ENCODE results near the gene KAT5.
A peak's percentile ranks its signal among the peaks of the same experiment; 100 is the strongest.
"Not testable (repeated sequence)": the region's sequence is repeated elsewhere in the genome, so short reads cannot be mapped to it uniquely, and the experiment has no call there.

KAT5 gene

DNA sequence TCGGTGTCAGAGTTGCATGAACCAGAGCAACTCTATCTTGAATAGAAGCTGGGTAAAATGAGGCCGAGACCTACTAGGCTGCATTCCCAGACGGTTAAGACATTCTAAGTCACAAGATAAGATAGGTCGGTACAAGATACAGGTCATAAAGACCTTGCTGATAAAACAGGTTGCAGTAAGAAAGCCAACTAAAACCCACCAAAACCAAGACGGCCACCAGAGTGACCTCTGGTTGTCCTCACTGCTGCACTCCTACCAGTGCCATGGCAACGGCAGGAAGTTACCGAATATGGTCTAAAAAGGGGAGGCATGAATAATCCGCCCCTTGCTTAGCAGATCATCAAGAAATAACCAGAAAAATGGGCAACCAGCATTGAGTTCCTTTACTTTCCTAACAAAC, 2.4 kb upstream of the KAT5 start:
- no peak for DNase-seq (ENCODE audit: low read depth)

DNA sequence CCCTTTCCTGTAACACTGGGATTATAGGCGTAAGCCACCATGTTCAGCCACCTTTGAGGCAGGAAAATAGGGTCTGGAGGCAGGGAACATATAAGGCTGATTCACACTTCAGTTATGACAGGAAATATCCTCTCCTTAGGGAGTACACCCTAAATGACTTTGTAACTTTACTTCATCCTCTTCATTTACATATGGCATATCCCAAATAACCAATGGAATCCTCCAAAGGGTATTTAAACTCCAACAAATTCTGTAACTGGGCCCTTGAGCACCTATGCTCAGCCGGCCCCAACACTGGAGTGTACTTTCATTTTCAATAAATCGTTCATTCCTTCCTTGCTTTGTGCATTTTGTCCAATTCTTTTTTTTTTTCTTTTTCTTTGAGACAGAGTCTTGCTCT, 1.6 kb upstream of the KAT5 start:
- no peak for DNase-seq (ENCODE audit: low read depth)

DNA sequence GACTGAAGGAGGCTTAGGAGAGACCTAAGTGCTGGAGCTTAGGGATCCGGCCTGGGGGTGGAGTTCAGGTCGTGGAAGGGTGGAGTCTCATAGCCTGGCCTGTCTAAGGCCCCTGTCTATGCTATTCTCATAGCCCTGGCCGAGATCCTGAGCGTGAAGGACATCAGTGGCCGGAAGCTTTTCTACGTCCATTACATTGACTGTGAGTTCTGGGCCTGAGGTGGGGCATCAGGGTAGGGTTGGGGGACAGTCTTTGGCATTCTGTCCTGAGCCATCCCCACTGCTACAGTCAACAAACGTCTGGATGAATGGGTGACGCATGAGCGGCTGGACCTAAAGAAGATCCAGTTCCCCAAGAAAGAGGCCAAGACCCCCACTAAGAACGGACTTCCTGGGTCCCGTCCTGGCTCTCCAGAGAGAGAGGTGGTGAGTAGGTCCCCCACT, 603 bp downstream of the KAT5 start:
- no peak for DNase-seq (ENCODE audit: low read depth)

DNA sequence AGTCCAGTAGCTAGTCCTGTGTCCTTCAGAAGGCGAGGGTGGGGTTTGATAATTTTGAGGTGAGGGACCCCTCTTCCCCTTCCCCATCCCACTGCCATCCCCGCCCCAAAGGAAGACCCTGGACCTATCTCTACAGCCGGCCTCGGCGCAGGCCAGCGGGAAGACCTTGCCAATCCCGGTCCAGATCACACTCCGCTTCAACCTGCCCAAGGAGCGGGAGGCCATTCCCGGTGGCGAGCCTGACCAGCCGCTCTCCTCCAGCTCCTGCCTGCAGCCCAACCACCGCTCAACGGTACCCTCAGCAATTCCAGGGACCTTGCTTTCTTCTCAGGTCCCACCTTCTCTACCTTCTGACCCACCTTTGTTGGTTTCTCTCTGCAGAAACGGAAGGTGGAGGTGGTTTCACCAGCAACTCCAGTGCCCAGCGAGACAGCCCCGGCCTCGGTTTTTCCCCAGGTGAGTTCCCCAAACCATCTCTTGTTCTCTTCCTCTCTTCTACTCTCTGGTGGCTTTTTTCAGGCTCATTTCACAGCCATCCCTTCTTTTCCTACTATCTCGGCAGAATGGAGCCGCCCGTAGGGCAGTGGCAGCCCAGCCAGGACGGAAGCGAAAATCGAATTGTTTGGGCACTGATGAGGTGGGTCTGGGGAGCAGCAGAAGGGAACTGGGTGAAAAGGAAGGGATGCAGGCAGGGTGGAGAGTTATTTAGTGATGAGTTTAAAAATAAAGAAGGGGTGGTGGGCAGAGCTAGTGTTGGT, 1.3 kb downstream of the KAT5 start:
- DNase-seq (ENCODE audit: low read depth), result no peak

DNA sequence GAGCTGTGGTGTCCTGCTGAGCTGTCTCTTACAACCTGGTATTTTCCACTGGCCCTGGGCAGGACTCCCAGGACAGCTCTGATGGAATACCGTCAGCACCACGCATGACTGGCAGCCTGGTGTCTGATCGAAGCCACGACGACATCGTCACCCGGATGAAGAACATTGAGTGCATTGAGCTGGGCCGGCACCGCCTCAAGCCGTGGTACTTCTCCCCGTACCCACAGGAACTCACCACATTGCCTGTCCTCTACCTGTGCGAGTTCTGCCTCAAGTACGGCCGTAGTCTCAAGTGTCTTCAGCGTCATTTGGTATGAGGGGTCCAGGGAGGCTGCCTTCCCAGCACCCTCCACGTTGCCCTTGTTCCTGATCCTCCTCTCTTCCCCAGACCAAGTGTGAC, 2.4 kb downstream of the KAT5 start:
- no peak for DNase-seq (ENCODE audit: low read depth)

DNA sequence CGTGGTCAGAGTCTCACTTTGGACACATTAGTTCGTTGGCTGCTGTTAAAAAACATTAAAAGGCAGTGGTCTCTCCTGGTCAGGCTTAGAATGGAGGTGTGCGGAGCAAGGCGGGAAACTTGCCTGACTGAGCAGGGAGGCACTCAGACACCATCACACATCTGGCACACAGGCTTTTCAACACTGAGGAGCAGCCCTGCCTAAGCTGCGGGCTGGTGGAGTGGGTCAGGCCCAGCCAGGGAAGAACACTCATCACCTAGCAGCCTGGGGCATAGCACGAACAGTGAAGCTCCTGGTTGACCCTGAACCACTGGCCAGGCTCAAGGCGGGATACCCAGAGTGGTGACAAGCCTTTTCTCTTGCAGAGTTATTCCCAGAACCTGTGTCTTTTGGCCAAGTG, 4.2 kb downstream of the KAT5 start:
- no peak for DNase-seq (ENCODE audit: low read depth)

DNA sequence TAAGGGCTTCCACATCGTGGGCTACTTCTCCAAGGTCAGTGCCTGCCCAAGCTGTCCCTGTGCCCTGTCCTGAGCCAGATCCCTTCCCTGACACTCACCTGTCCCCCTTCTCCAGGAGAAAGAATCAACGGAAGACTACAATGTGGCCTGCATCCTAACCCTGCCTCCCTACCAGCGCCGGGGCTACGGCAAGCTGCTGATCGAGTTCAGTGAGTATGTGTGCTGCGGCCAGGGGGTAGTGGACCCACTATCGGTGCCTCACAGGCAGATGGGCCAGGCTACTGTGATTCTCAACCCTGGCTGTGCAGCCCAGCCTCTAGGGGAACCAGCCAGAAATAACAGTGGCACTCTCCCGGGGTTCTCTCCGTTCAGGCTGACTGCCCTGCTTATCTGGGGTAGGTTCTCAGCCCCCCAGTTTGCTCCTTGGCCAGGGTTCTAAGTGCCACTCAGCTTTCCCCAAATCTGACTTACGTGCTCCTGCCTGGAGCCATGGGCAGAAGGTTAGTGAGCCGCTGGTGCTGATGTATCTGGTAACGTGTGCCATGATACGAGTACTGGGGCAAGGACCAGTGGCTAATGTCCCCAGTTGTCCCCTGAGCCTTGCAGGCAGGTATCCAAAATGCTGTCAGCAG, 4.8 kb downstream of the KAT5 start:
- DNase-seq (ENCODE audit: low read depth), result no peak

DNA sequence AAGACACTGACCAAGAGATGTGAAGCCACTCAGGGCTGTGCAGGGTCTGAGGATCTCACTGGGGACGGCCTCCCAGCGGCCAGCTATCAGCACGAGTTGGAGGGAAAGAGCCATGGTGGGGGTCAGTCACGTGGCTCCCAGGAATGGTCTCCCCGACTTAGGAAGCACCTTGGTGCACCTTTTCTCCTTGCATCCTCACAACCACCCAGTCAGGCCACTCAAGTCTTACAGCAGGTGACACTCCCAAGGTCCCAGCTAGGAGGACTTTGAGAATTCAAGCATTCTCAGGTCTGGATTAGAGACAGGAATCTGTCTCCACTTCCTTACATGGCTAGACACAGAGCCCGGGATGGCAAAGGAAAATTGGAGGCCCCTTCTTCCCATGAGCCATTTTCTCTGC, 5.9 kb downstream of the KAT5 start:
- DNase-seq (ENCODE audit: low read depth), result no peak

DNA sequence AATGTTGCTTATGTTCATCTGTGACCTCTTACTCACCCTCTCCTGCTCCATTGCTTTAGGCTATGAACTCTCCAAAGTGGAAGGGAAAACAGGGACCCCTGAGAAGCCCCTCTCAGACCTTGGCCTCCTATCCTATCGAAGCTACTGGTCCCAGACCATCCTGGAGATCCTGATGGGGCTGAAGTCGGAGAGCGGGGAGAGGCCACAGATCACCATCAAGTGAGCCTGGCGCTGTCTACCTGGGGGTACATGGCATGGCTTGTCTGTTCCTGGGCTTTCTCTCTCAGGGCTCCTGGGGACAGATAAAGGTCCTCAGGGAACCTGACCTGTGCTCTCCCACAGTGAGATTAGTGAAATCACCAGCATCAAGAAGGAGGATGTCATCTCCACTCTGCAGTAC, 6.5 kb downstream of the KAT5 start:
- DNase-seq (ENCODE audit: low read depth), result no peak

DNA sequence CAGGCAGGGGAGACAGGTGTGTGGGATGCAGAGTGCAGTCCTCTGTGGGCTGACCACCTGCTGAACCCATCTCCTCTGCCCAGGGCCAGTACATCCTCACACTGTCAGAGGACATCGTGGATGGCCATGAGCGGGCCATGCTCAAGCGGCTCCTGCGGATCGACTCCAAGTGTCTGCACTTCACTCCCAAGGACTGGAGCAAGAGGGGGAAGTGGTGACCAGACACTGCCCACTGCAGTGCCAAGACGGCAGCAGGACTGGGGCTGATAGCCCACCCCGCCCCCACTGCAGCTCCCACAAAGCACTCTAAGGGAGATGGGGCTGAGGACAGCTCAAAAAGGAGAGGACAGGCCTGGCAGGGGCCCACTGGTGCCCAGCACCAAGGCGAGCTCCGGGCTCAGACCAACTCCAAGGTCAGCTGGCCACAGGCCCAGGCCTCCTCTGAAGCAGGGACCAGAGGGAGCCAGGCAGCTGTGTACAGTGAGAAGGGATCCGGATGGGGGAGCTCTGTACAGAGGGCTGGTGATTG, 7.0 kb downstream of the KAT5 start:
- peak; percentile 10 for DNase-seq (ENCODE audit: low read depth)

DNA sequence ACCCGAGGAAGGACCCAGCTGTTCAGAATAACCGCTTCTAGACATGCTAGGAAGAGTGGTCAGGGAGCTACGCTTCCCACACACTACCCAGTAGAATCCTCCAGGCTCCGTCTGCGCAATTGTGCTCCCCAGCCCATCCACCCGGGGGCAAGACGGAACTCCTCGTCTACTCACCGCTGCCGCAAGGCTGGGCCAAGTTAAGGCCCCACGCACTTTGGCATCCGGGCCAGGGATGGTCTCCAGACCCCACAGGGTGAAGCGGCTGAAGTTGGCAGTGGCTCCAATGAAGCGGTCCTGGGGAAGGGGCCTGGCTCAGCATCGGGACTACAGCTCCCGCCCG, 7.8 kb downstream of the KAT5 start:
- DNase-seq (ENCODE audit: low read depth), result no peak

DNA sequence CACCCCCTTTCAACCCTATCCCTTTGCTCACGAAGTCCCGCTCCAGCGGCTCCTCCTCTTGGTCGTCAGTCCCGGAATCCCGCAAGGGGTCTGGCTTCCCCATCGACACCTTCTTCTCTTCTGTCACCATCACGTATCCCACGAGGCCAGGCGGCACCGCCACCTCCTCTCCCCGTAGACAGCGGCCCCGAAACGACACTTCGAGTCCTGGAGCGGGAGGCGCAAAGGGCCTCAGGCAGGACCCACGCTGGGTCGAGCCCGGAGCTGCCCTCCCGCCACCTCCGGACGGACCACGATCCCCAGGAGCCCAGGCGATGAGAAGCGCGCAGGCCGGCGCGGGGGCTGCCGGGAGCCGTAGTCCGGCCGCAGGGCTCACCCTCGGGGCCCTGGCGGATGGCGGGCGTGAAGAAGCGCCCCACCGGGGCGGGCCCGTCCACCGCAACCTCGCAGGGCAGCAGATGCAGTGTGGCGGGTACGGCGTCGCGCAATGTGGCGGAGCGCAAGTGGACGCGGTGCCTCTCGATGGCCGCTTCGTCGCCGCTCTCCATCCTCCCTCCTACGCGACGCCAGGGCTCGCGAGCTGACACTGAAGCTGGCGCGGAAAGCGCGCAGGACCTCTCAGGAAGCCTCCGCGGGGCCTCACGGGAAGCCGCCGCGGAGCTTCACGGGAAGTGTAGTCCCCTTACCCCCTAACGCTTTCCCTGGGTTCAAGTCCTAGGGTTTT, 8.3 kb downstream of the KAT5 start, which contains the start of gene RNASEH2C:
TSS of gene RNASEH2C (minus strand) at position 588 of the 724 bp plus-strand sequence. CDS start at position 548, 40 bp downstream.
- DNase-seq (ENCODE audit: low read depth), result peak; percentile 55

DNA sequence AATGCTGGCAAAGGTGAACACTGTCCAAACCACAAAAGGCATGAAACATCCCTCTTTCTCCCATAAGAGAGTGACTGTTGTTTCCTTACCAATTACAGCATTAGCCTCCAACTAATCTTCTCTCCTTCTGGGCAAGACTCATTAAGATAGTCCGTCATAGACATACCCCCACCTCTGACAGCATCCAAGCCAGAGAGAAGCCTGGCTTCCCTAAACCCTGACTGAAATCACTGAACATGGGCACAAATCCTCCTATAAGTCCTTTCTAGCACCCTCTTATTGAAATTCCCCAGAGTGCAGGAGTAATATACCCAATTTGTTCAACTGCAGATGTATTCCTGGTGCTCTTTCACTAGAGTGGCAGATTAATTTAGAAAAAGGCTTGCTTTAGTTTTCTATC, 10.2 kb downstream of the KAT5 start:
- no peak for DNase-seq (ENCODE audit: low read depth)

DNA sequence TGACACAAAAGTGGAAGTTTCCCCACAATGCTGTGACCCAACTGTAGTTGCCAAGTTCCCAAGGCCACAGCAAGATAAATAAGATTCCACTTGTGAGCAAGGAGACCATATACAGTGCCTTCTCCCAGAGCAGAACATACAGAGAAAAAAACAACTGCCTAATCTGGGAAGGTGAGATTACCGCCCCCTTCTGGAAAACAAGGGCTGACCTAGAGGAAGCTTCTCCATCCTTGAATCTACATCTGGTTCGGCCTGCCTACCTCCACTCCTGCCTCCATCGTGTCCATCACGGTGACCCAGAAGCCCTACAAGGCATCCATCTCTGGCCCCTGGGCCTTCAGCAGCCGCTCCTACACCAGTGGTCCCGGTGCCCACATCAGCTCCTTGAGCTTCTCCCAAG, 14.6 kb downstream of the KAT5 start:
- DNase-seq (ENCODE audit: low read depth), result no peak

DNA sequence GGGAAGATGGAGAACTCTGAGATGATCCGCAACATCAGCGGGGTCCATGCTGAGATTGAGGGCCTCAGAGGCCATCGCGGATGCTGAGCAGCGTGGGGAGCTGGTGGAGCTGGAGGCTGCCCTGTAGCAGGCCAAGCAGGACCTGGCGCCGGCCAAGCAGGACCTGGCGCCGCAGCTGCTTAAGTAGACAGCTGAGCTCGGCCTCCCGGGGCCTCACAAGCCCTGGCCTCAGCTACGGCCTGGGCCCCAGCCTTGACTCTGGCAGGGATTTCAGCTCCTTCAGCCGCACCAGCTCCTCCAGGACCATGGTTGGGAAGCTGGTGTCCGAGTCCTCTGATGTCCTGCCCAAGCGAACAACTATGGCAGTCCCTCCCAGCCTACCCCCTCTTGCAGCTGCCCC, 15.8 kb downstream of the KAT5 start:
- DNase-seq (ENCODE audit: low read depth), result no peak

DNA sequence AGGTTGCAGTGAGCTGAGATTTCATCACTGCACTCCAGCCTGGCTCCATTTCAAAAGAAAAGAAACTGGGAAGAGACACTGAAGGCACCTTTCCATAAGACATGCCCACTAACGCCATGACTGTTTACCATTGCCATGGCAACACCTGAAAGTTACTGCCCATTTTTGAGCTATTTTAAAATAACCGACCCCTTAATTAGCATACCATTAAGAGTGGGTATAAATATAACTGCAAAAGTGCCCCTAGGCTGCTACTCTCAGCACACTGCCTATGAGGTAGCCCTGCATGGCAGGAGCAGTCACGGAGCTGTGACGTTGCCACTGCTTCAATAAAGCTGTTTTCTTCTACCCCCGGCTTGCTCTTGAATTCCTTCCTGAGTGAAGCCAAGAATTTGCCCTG, 18.4 kb downstream of the KAT5 start:
- no peak for DNase-seq (ENCODE audit: low read depth)

DNA sequence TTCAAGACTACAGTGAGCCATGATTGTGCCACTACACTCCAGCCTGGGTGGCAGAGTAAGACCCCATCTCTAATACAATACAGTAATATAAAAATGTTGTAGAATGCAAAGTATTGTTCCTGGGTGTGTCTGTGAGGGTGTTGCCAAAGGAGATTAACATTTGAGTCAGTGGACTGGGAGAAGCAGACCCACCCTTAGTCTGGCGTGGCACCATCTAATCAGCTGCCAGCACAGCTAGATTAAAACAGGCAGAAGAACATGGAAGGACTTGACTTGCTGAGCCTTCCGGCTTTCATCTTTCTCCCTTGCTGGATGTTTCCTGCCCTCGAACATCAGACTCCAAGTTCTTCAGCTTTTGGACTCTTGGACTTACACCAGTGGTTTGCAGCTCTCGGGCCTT, 23.1 kb downstream of the KAT5 start:
- not testable (repeated sequence) for DNase-seq (ENCODE audit: low read depth)

DNA sequence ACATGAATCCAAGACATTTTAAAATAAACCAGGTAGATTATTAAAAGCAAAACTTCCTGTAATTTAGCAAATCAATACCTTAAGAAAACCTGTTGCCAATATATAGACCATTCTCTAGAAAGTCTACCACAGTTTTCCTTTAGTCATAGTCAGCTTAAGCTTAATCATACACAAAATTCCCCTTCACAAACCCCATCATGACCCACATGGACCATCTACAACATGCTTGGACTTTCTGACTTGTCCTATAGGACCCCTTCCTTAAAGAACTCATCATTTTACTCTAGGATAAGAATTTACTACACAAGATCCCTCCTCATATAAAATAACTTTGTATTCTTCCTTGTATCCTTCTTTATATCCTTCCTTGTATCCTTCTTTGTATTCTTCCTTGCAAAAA, 24.8 kb downstream of the KAT5 start:
- no peak for DNase-seq (ENCODE audit: low read depth)

DNA sequence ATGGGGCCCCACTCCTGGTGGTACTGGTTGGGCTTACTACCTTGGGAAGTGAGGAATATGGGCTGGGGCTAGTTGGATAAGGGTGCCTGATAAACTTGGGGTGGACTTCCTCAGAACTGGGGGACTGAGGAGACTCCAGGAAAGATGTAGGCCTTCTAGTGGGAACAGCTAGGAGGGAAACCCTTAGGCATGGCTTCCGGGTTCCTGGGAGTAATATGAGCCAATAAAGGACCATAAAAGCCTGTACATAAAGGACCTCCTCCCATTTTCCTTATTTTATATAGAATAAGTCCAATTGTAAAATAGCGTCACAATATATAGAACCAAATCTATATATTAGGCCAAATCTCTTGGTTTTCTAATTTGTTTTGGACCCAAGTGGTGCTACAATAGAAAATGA, 27.0 kb downstream of the KAT5 start:
- DNase-seq (ENCODE audit: low read depth), result no peak

DNA sequence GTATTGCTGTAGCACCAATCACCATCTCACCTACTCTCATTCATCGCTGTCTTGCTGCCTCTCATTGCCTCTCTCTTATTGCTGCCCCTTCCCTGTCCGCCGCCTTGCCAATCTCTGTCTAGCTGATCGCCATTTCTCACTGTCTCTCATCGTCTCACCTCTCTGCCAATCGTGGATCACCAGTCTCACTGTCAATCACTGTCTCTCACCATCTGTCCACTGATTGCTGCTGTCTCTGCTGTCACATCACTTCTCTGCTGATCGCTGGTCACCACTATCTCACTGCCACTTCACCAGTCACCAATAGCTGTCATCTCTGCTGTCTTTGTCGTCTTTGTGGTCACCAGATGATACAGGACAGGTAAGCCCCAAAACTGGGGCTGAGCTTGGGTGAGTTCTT, 29.1 kb downstream of the KAT5 start:
- no peak for DNase-seq (ENCODE audit: low read depth)

DNA sequence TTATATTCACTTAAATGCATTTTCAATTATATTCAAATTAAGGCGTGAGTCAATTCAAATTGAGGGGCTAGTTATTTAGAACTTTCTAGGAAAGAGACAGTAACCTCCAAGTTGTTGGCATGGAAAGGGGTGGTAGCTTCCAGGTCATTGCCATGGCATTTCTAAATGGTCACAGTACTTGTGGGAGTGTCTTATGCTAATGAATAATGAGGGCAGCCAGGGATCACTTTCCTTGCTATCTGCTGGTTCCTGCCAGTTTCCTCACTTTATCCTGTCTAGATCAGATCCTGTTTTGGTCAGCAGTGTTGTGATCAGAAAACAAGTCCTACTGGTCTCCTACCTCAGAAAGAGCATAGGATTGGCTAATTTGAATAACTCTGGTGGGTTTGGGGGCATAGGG, 30.3 kb downstream of the KAT5 start:
- no peak for DNase-seq (ENCODE audit: low read depth)

DNA sequence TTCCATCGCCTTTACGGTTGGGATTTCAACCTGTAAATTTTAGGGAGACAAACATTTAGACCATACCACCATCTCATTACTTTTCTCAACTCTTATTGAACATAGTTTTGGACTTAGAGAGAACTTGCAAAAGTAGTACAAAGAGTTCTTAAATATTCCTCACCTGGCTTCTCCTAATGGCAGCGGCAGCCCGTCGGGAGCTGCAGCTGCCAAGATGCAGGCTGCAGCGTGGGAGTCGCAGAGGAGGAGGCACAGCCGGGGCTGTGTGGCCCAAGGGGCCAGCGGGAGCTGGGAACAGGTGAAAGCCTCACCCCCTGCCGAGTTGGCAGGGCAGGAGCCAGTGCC, 31.6 kb downstream of the KAT5 start:
- DNase-seq (ENCODE audit: low read depth), result no peak

DNA sequence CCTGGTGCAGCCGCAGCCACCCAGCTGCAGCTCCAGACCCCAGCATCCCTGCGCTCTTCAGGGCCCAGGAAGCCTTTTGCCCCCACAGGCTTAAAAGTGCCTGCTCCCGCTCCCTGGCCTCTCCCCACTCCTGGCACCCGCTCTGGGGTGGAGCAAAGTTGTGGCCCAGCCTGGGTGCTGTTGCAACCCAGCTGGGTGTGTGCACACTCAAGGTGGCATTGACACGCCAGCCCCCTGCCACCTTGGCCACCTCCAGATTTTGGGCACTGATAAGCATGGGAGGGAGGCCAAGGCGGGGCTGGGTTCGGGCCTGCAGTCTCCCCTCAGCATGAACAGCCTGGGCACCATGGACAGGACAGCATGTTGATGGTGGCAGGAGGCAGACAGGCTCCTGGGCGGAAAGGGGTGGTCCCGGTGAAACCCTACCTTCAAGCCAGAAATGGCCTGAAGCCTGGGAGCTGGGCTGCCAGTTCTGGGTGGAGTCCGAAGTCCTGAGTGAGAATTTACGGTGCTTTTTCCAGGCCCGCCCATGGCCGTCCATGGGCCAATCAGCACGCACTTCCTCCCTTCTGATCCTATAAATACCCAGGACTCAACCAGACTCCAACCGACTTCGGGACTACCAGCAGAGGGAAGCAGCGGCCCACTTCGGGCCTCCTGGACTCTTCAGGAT, 32.1 kb downstream of the KAT5 start:
- DNase-seq (ENCODE audit: low read depth), result no peak
